Body of pancreas (tissue), 4 donors: Measurements from ENCODE around the gene MCCC1. TPM values are rescaled to one million over a fixed set of nuclear protein-coding genes. Genes with fewer than 3 reads are reported as not detected.
A peak's percentile ranks its signal among the peaks of the same experiment; 100 is the strongest.

Experiments used
- ATAC-seq: fragments of 150-250 bp; one replicate; pipeline ENCODE4 v1.9.1; 2016
- DNase-seq, 4 donors: peaks; one replicate each; pipeline ENCODE4 v3.0.0-alpha.2; 2019
- H3K27ac ChIP-seq, 4 donors: fragments of 200-600 bp; sonication (generic); 1 replicate in 3 of 4; 2 replicates in 1 of 4; pipeline versions ENCODE4 v1.5.1 to v1.6.1; 2016 to 2019; ENCODE audit warnings: mild to moderate bottlenecking in 1 of 4, mixed read lengths in 1 of 4, moderate library complexity in 1 of 4
- H3K27me3 ChIP-seq, 2 donors: fragments of 200-600 bp; sonication (generic); one replicate each; pipeline ENCODE4 v1.6.0; 2016; ENCODE audit warnings: mild to moderate bottlenecking in 1 of 2
- H3K36me3 ChIP-seq, 2 donors: fragments of 200-600 bp; sonication (generic); replicated peaks in 1 of 2; 2 replicates each; pipeline ENCODE4 v1.5.1; 2016; ENCODE audit warnings: low read depth in 2 of 2; ENCODE audit not compliant: insufficient read depth in 1 of 2
- H3K4me1 ChIP-seq: fragments of 200-600 bp; sonication (generic); one replicate; pipeline ENCODE4 v1.6.0; 2016
- H3K4me3 ChIP-seq, 2 donors: fragments of 200-600 bp; sonication (generic); 1 replicate in 1 of 2; 2 replicates in 1 of 2; pipeline ENCODE4 v1.5.1; 2016 to 2019
- H3K9me3 ChIP-seq, 3 donors: fragments of 200-600 bp; sonication (generic); 1 replicate in 2 of 3; 2 replicates in 1 of 3; pipeline ENCODE4 v1.5.1; 2016
- CTCF ChIP-seq, 7 experiments: fragments of 450-650 bp in 4 of 7; fragments of 200-600 bp in 3 of 7; sonication (generic) in 3 of 7; IDR thresholded peaks; one replicate each; pipeline ENCODE4 v1.5.1; 2016 to 2019; ENCODE audit warnings: antibody characterized with exemption in 7 of 7
- POLR2A ChIP-seq, 3 donors: fragments of 450-650 bp; IDR thresholded peaks; one replicate each; pipeline ENCODE4 v1.6.1; 2016; ENCODE audit warnings: antibody characterized with exemption in 3 of 3, mild to moderate bottlenecking in 2 of 3
- WGBS, 2 donors: methylation state at CpG; one replicate each; pipeline ENCODE4 v1.1.5; 2017; 5-methylcytosine and 5-hydroxymethylcytosine counted together
- intact Hi-C: fragments of 100-400 bp; cut with DNase I; formaldehyde crosslinking; loops from one replicate; pipeline ENCODE4 v1.15.1; 2023
- total RNA-seq, 2 donors: library from RNA; depleted of rRNA; stranded (reverse); fragments of >200 nt; gene quantifications; one replicate each; pipeline ENCODE4 v1.1.0, GENCODE V29; 2016

Gene MCCC1
- total RNA-seq, 2 donors from 2014 or later = 50.8 to 63.9 TPM

- TF ChIP-seq CTCF (IDR thresholded peaks at IDR 0.05) (no peak), POLR2A (IDR thresholded peaks at IDR 0.05) (no peak)
- no peaks in the 10 kb centered on the region for H3K27me3 ChIP-seq
- no peaks in the 10 kb centered on the region for H3K4me1 ChIP-seq
- intact Hi-C loops = no loop called here
- no peak for DNase-seq
- 88 to 96% methylated on average over 22 to 36 of the region's 36 CpGs for WGBS, 2 donors
- H3K9me3 ChIP-seq = no peaks in the 10 kb centered on the region
- no peak overlapping the region for H3K27ac ChIP-seq
- H3K36me3 ChIP-seq = peaks cover 0 to 11% of the 10 kb centered on the region in 2 donors
- no peak for ATAC-seq
- no peak overlapping the region for H3K4me3 ChIP-seq
These were observed 34.8 kb downstream of the MCCC1 start for GRCh38 chr3:183064475-183064874.

- intact Hi-C loops = no loop called here
- 90 to 91% methylated on average over 6 of the region's 6 CpGs for WGBS, 2 donors
These were observed 37.7 kb downstream of the MCCC1 start for GRCh38 chr3:183061391-183062172.

GRCh38 chr3:183058351-183058750 is 40.9 kb downstream of the MCCC1 start:
- H3K4me3 ChIP-seq = no peak overlapping the region
- H3K27me3 ChIP-seq = no peaks in the 10 kb centered on the region
- ATAC-seq = no peak
- WGBS, 2 donors = 91 to 95% methylated on average over 2 of the region's 2 CpGs
- no peaks in the 10 kb centered on the region for H3K4me1 ChIP-seq
- H3K9me3 ChIP-seq = no peaks in the 10 kb centered on the region
- TF ChIP-seq CTCF (IDR thresholded peaks at IDR 0.05) = no peak
- TF ChIP-seq POLR2A (IDR thresholded peaks at IDR 0.05) = no peak
- peaks cover 0 to 4% of the 10 kb centered on the region in 2 donors for H3K36me3 ChIP-seq
- H3K27ac ChIP-seq = no peak overlapping the region
- intact Hi-C loops = no loop called here
- DNase-seq = no peak

More at GRCh38 chr3:183061391-183062172, 37.7 kb downstream of the MCCC1 start:
- no peaks in the 10 kb centered on the region for H3K4me1 ChIP-seq
- no peaks in the 10 kb centered on the region for H3K9me3 ChIP-seq
- ATAC-seq (no peak), DNase-seq (no peak)
- no peak overlapping the region for H3K4me3 ChIP-seq
- no peak overlapping the region for H3K27ac ChIP-seq
- H3K36me3 ChIP-seq = no peaks in the 10 kb centered on the region
- TF ChIP-seq CTCF (IDR thresholded peaks at IDR 0.05) (no peak), POLR2A (IDR thresholded peaks at IDR 0.05) (no peak)
- H3K27me3 ChIP-seq = no peaks in the 10 kb centered on the region

GRCh38 chr3:183050706-183051105 is 48.6 kb downstream of the MCCC1 start:
- no peak for ATAC-seq
- Histone ChIP-seq H3K27me3 (no peaks in the 10 kb centered on the region), H3K4me1 (peaks cover 9% of the 10 kb centered on the region), H3K36me3 (peaks cover under 1 to 24% of the 10 kb centered on the region in 2 donors), H3K4me3 (no peak overlapping the region), H3K27ac (no peak overlapping the region), H3K9me3 (no peaks in the 10 kb centered on the region)
- intact Hi-C loops = no loop called here
- DNase-seq = no peak
- TF ChIP-seq POLR2A (IDR thresholded peaks at IDR 0.05) = no peak
- no peak for TF ChIP-seq CTCF (IDR thresholded peaks at IDR 0.05)

- ATAC-seq (no peak), DNase-seq (no peak)
- Histone ChIP-seq H3K36me3 (peaks cover 6 to 27% of the 10 kb centered on the region in 2 donors), H3K27me3 (no peaks in the 10 kb centered on the region), H3K4me3 (no peak overlapping the region), H3K9me3 (no peaks in the 10 kb centered on the region), H3K4me1 (peaks cover 9% of the 10 kb centered on the region), H3K27ac (peak overlapping the region in 3 of 4 donors; percentile 14 to 33 (median 18))
- 46 to 51% methylated on average over 2 of the region's 2 CpGs for WGBS, 2 donors
- no peak for TF ChIP-seq POLR2A (IDR thresholded peaks at IDR 0.05)
- no peak for TF ChIP-seq CTCF (IDR thresholded peaks at IDR 0.05)
- intact Hi-C loops = no loop called here
These were observed 52.4 kb downstream of the MCCC1 start for GRCh38 chr3:183046883-183047282.
